DMS 273 (cell line): ENCODE results near the gene LCN1.
"Not testable (repeated sequence)": the region's sequence is repeated elsewhere in the genome, so short reads cannot be mapped to it uniquely, and the experiment has no call there.

Source experiments
- DNase-seq: peaks from one replicate; lab custom pipeline; 2025; ENCODE audit not compliant: unreplicated experiment; lab: John Stamatoyannopoulos, UW

The LCN1 gene

GRCh38 chr9:135522137-135522877 lies 1.1 kb downstream of the LCN1 start:
- DNase-seq: no peak

- DNase-seq: no peak
Observed at GRCh38 chr9:135522931-135523330, 1.7 kb downstream of the LCN1 start.

- no peak for DNase-seq
Observed at GRCh38 chr9:135523521-135524129, 2.4 kb downstream of the LCN1 start.

GRCh38 chr9:135524130-135524861 lies 3.1 kb downstream of the LCN1 start:
- no peak for DNase-seq

GRCh38 chr9:135525241-135526088 lies 4.2 kb downstream of the LCN1 start:
- DNase-seq: no peak

- DNase-seq: no peak
Observed at GRCh38 chr9:135526089-135526729, 5.0 kb downstream of the LCN1 start.

GRCh38 chr9:135526730-135527571 lies 5.7 kb downstream of the LCN1 start:
- DNase-seq: no peak

- DNase-seq: not testable (repeated sequence)
Observed at GRCh38 chr9:135528842-135529435, 7.7 kb downstream of the LCN1 start.

GRCh38 chr9:135530146-135530545 lies 8.9 kb downstream of the LCN1 start:
- DNase-seq: no peak

GRCh38 chr9:135531096-135531495 lies 9.9 kb downstream of the LCN1 start:
- DNase-seq: no peak

GRCh38 chr9:135533113-135533512 lies 11.9 kb downstream of the LCN1 start:
- peak; percentile 19 for DNase-seq

GRCh38 chr9:135533674-135534073 lies 12.4 kb downstream of the LCN1 start:
- DNase-seq: no peak

- DNase-seq: not testable (repeated sequence)
Observed at GRCh38 chr9:135534192-135534711, 13.0 kb downstream of the LCN1 start.

- not testable (repeated sequence) for DNase-seq
Observed at GRCh38 chr9:135534826-135535225, 13.6 kb downstream of the LCN1 start.

- DNase-seq: not testable (repeated sequence)
Observed at GRCh38 chr9:135535631-135536030, 14.4 kb downstream of the LCN1 start.

GRCh38 chr9:135536216-135536615 lies 15.0 kb downstream of the LCN1 start:
- DNase-seq: no peak

- not testable (repeated sequence) for DNase-seq
Observed at GRCh38 chr9:135543262-135543894, 22.1 kb downstream of the LCN1 start.

GRCh38 chr9:135544981-135545635 lies 23.9 kb downstream of the LCN1 start:
- DNase-seq: no peak
